Measurements from ENCODE around the gene PNMT. TPM values are rescaled to one million over a fixed set of nuclear protein-coding genes. Genes with fewer than 3 reads are reported as not detected.

PNMT gene
- total and polyA plus RNA-seq, 2 of the 13 experiments (the other 11 are each of a cell fraction or from before 2014, with no cell fraction given) = 0.25 TPM; not detected in 1

DNA sequence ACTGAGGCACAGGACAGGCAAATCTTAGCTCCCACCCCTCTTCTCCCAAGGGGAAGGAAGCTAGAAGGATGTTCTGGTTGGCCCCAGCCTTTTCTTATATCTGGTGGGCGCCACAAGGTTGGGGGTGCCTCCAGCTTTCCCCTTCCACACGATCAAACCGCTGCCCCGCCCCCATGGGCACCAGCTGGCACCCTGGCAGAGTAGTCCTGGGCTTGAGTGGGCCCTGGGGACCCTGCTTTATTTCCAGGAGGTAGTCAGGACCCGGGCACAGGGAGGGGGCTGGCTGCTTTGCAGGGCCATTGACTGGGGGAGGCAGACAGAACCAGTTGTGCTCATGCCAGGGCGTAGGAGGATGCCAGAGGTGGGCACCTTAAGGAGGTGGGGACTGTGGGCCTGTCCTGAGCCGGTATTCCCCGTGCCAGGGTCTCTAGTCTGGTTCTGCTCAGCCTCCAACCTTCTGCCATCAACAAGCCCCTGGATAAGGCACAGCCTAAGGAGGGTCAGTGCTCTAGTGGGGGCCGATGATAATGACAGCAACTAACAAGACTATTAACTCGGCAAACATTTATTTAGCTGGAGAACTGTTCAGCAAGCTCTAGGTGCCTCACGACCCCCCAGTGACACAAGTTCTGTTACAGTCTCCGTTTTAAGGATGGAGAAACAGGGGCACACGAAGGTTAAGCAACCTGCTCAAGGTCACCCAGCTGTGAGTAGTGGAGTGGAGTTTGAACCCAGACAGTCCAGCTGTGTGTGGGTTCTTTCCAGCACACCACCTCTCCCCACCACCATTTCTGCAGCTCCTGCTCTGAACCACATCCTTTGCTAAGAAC is 49.1 kb upstream of the PNMT start (continued):
- no peak for TF ChIP-seq ZNF564 (CRISPR knock-in tag; IDR thresholded peaks at IDR 0.05)
- TF ChIP-seq NONO (IDR thresholded peaks at IDR 0.05) = no peak
- TF ChIP-seq NONO (CRISPR knock-in tag; conservative IDR thresholded peaks at IDR 0.05) = no peak
- TF ChIP-seq MAFK (conservative IDR thresholded peaks at IDR 0.05 in 1 of 2, IDR thresholded peaks at IDR 0.05 in 1 of 2; ENCODE audit: low read length in 2 of 2) = no peak
- no peak for TF ChIP-seq NCOA5 (CRISPR knock-in tag; IDR thresholded peaks at IDR 0.05)
- TF ChIP-seq, protein P1, sequence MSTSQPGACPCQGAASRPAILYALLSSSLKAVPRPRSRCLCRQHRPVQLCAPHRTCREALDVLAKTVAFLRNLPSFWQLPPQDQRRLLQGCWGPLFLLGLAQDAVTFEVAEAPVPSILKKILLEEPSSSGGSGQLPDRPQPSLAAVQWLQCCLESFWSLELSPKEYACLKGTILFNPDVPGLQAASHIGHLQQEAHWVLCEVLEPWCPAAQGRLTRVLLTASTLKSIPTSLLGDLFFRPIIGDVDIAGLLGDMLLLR (CRISPR knock-in tag; IDR thresholded peaks at IDR 0.05) = no peak
- TF ChIP-seq HNRNPL (IDR thresholded peaks at IDR 0.05; ENCODE audit: low read depth, low read length) = peak; percentile 96
- no peak for TF ChIP-seq KDM3A (CRISPR knock-in tag; IDR thresholded peaks at IDR 0.05; ENCODE audit: low read depth)
- TF ChIP-seq, protein P2, sequence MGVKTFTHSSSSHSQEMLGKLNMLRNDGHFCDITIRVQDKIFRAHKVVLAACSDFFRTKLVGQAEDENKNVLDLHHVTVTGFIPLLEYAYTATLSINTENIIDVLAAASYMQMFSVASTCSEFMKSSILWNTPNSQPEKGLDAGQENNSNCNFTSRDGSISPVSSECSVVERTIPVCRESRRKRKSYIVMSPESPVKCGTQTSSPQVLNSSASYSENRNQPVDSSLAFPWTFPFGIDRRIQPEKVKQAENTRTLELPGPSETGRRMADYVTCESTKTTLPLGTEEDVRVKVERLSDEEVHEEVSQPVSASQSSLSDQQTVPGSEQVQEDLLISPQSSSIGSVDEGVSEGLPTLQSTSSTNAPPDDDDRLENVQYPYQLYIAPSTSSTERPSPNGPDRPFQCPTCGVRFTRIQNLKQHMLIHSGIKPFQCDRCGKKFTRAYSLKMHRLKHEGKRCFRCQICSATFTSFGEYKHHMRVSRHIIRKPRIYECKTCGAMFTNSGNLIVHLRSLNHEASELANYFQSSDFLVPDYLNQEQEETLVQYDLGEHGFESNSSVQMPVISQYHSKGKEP (CRISPR knock-in tag; IDR thresholded peaks at IDR 0.05) = no peak
- TF ChIP-seq, protein P3, sequence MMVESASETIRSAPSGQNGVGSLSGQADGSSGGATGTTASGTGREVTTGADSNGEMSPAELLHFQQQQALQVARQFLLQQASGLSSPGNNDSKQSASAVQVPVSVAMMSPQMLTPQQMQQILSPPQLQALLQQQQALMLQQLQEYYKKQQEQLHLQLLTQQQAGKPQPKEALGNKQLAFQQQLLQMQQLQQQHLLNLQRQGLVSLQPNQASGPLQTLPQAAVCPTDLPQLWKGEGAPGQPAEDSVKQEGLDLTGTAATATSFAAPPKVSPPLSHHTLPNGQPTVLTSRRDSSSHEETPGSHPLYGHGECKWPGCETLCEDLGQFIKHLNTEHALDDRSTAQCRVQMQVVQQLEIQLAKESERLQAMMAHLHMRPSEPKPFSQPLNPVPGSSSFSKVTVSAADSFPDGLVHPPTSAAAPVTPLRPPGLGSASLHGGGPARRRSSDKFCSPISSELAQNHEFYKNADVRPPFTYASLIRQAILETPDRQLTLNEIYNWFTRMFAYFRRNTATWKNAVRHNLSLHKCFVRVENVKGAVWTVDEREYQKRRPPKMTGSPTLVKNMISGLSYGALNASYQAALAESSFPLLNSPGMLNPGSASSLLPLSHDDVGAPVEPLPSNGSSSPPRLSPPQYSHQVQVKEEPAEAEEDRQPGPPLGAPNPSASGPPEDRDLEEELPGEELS (CRISPR knock-in tag; IDR thresholded peaks at IDR 0.05) = no peak
- no peak for TF ChIP-seq LCORL (IDR thresholded peaks at IDR 0.05)
- TF ChIP-seq LCORL (CRISPR knock-in tag; IDR thresholded peaks at IDR 0.05) = no peak
- TF ChIP-seq MED1 (CRISPR knock-in tag; IDR thresholded peaks at IDR 0.05) = no peak
- peak; percentile 51; the same call in 1 of the 2 replicates for TF ChIP-seq ZBTB7B (CRISPR knock-in tag; IDR thresholded peaks at IDR 0.05)
- TF ChIP-seq RFX5 (IDR thresholded peaks at IDR 0.05; ENCODE audit: low read depth, low read length) = no peak
- TF ChIP-seq, protein P4, sequence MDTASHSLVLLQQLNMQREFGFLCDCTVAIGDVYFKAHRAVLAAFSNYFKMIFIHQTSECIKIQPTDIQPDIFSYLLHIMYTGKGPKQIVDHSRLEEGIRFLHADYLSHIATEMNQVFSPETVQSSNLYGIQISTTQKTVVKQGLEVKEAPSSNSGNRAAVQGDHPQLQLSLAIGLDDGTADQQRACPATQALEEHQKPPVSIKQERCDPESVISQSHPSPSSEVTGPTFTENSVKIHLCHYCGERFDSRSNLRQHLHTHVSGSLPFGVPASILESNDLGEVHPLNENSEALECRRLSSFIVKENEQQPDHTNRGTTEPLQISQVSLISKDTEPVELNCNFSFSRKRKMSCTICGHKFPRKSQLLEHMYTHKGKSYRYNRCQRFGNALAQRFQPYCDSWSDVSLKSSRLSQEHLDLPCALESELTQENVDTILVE (CRISPR knock-in tag; IDR thresholded peaks at IDR 0.05) = no peak
- no peak for TF ChIP-seq ZNF850 (CRISPR knock-in tag; conservative IDR thresholded peaks at IDR 0.05)
- TF ChIP-seq NR2F6 (IDR thresholded peaks at IDR 0.05) = no peak
- 0 out of 2 replicates have a peak, but pooled peaks have one; percentile 29 for TF ChIP-seq NR2F6 (CRISPR knock-in tag; IDR thresholded peaks at IDR 0.05)
- no peak for TF ChIP-seq ZMYM2 (CRISPR knock-in tag; IDR thresholded peaks at IDR 0.05)
- no peak for TF ChIP-seq SOX13 (IDR thresholded peaks at IDR 0.05)
- TF ChIP-seq SOX13 (CRISPR knock-in tag; conservative IDR thresholded peaks at IDR 0.05 in 1 of 2, IDR thresholded peaks at IDR 0.05 in 1 of 2) = no peak
- no peak for TF ChIP-seq SMARCE1 (IDR thresholded peaks at IDR 0.05; ENCODE audit: borderline replicate concordance)
- no peak for TF ChIP-seq U2AF2 (IDR thresholded peaks at IDR 0.05; ENCODE audit: low read depth, low read length)
- TF ChIP-seq, protein P5, sequence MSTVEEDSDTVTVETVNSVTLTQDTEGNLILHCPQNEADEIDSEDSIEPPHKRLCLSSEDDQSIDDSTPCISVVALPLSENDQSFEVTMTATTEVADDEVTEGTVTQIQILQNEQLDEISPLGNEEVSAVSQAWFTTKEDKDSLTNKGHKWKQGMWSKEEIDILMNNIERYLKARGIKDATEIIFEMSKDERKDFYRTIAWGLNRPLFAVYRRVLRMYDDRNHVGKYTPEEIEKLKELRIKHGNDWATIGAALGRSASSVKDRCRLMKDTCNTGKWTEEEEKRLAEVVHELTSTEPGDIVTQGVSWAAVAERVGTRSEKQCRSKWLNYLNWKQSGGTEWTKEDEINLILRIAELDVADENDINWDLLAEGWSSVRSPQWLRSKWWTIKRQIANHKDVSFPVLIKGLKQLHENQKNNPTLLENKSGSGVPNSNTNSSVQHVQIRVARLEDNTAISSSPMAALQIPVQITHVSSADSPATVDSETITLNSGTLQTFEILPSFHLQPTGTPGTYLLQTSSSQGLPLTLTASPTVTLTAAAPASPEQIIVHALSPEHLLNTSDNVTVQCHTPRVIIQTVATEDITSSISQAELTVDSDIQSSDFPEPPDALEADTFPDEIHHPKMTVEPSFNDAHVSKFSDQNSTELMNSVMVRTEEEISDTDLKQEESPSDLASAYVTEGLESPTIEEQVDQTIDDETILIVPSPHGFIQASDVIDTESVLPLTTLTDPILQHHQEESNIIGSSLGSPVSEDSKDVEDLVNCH (CRISPR knock-in tag; IDR thresholded peaks at IDR 0.05) = no peak
